GM23338 (cell line): Measurements from ENCODE around the gene RAB20. TPM values are rescaled to one million over a fixed set of nuclear protein-coding genes. Genes with fewer than 3 reads are reported as not detected.

ENCODE experiments used
- ATAC-seq: fragments of 200-7000 bp; cut with Tn5 transposase; 3 replicates; pipeline ENCODE4 v1.9.1; 2020
- DNase-seq: peaks from one replicate; pipeline ENCODE4 v3.0.0-alpha.2; 2015; ENCODE audit warnings: low spot score
- H2AFZ ChIP-seq: fragments of 200-600 bp; sonication (generic); 2 replicates; pipeline ENCODE4 v1.8.0; 2016; ENCODE audit warnings: antibody characterized with exemption, mild to moderate bottlenecking, moderate library complexity
- H3F3A ChIP-seq: fragments of 200-600 bp; sonication (generic); replicated peaks from 2 replicates; pipeline ENCODE4 v1.8.0; 2017; ENCODE audit warnings: antibody characterized with exemption, mixed run types, low read depth
- H3K27ac ChIP-seq: fragments of 200-600 bp; sonication (generic); 2 replicates; pipeline ENCODE4 v1.6.1; 2016; ENCODE audit warnings: low read depth
- H3K27me3 ChIP-seq: fragments of 200-600 bp; sonication (generic); 2 replicates; pipeline ENCODE4 v1.8.0; 2016; ENCODE audit warnings: mild to moderate bottlenecking, mixed run types, moderate library complexity; ENCODE audit not compliant: insufficient read depth
- H3K36me3 ChIP-seq: fragments of 200-600 bp; sonication (generic); 2 replicates; pipeline ENCODE4 v1.8.0; 2016; ENCODE audit warnings: mild to moderate bottlenecking; ENCODE audit not compliant: insufficient read depth
- H3K4me1 ChIP-seq: fragments of 200-600 bp; sonication (generic); 2 replicates; pipeline ENCODE4 v1.8.0; 2016; ENCODE audit warnings: mild to moderate bottlenecking, moderate library complexity; ENCODE audit not compliant: insufficient read depth
- H3K4me2 ChIP-seq: fragments of 200-600 bp; sonication (generic); 2 replicates; pipeline ENCODE4 v1.7.1; 2017; ENCODE audit warnings: mixed run types
- H3K4me3 ChIP-seq: fragments of 200-600 bp; sonication (generic); 2 replicates; pipeline ENCODE4 v1.6.1; 2016; ENCODE audit warnings: mixed run types
- H3K79me2 ChIP-seq: fragments of 200-600 bp; sonication (generic); replicated peaks from 2 replicates; pipeline ENCODE4 v1.8.0; 2017; ENCODE audit warnings: mild to moderate bottlenecking; ENCODE audit not compliant: insufficient read depth
- H3K9me2 ChIP-seq: fragments of 200-600 bp; sonication (generic); 2 replicates; pipeline ENCODE4 v1.8.0; 2017; ENCODE audit not compliant: insufficient read depth
- H4K20me1 ChIP-seq: fragments of 200-600 bp; sonication (generic); replicated peaks from 2 replicates; pipeline ENCODE4 v1.8.0; 2017; ENCODE audit warnings: mild to moderate bottlenecking; ENCODE audit not compliant: insufficient read depth
- H3K27ac Mint-ChIP-seq: 2 replicates; pipeline ENCODE4 v1.8.0; 2020; ENCODE audit warnings: inconsistent platforms, mild to moderate bottlenecking, moderate library complexity, mixed read lengths
- H3K27me3 Mint-ChIP-seq: 3 replicates; pipeline ENCODE4 v1.8.0; 2022; ENCODE audit warnings: low read depth, mild to moderate bottlenecking, moderate library complexity, mixed read lengths, inconsistent platforms; ENCODE audit not compliant: insufficient read depth, poor library complexity
- H3K36me3 Mint-ChIP-seq: 3 replicates; pipeline ENCODE4 v1.8.0; 2021; ENCODE audit warnings: low read depth, mild to moderate bottlenecking, inconsistent platforms, moderate library complexity, mixed read lengths
- H3K4me1 Mint-ChIP-seq: 3 replicates; pipeline ENCODE4 v1.8.0; 2020; ENCODE audit warnings: mild to moderate bottlenecking, inconsistent platforms, mixed read lengths
- H3K4me3 Mint-ChIP-seq: 3 replicates; pipeline ENCODE4 v1.8.0; 2021; ENCODE audit warnings: moderate library complexity, mild to moderate bottlenecking, inconsistent platforms, mixed read lengths
- H3K9me3 Mint-ChIP-seq: 3 replicates; pipeline ENCODE4 v1.8.0; 2020; ENCODE audit warnings: moderate library complexity, mild to moderate bottlenecking, inconsistent platforms, mixed read lengths
- CREB1 ChIP-seq: fragments of 250-450 bp; sonication (Bioruptor Pico); IDR thresholded peaks from 2 replicates; pipeline ENCODE4 v1.5.0; 2020; ENCODE audit warnings: low read depth, mild to moderate bottlenecking, moderate library complexity
- CTCF ChIP-seq, 2 experiments: fragments of 200-600 bp in 1 of 2; sonication (generic) in 1 of 2; conservative IDR thresholded peaks; 2 replicates each; pipeline versions ENCODE4 v1.5.1 to v1.6.1; 2016 to 2017; ENCODE audit warnings: antibody characterized with exemption in 2 of 2, low read depth in 2 of 2, mild to moderate bottlenecking in 2 of 2, moderate library complexity in 1 of 2
- ETS1 ChIP-seq: IDR thresholded peaks from 2 replicates; pipeline ENCODE4 v1.6.1; 2016; ENCODE audit warnings: antibody characterized with exemption
- EZH2 ChIP-seq: fragments of 200-600 bp; sonication (generic); IDR thresholded peaks from one replicate; pipeline ENCODE4 v1.8.0; 2017; ENCODE audit warnings: antibody characterized with exemption, mild to moderate bottlenecking, low read depth; ENCODE audit not compliant: unreplicated experiment
- EZH2phosphoT487 ChIP-seq: fragments of 200-600 bp; sonication (generic); IDR thresholded peaks from one replicate; pipeline ENCODE4 v1.8.1; 2018; ENCODE audit warnings: antibody characterized with exemption; ENCODE audit not compliant: unreplicated experiment
- JUNB ChIP-seq: IDR thresholded peaks from one replicate; pipeline ENCODE4 v1.6.1; 2016; ENCODE audit warnings: antibody characterized with exemption; ENCODE audit not compliant: unreplicated experiment
- POLR2AphosphoS5 ChIP-seq: IDR thresholded peaks from 2 replicates; pipeline ENCODE4 v1.6.1; 2016; ENCODE audit warnings: antibody characterized with exemption, low read depth
- REST ChIP-seq: IDR thresholded peaks from one replicate; pipeline ENCODE4 v1.6.1; 2018; ENCODE audit warnings: antibody characterized with exemption; ENCODE audit not compliant: unreplicated experiment
- STAT1 ChIP-seq: IDR thresholded peaks from one replicate; pipeline ENCODE4 v1.6.1; 2016; ENCODE audit warnings: antibody characterized with exemption; ENCODE audit not compliant: unreplicated experiment
- ZNF114 ChIP-seq: fragments of 250-450 bp; sonication (Bioruptor Pico); IDR thresholded peaks from 2 replicates; pipeline ENCODE4 v1.5.0; 2020; ENCODE audit warnings: mild to moderate bottlenecking, moderate library complexity
- polyA plus RNA-seq: library from polyadenylated mRNA; unstranded; fragments of >200 nt; fragmentation: Nextera tagmentation; extraction: Ambion mirVana; gene quantifications from 2 replicates; pipeline ENCODE4 v1.2.1, GENCODE V29; 2016
- total RNA-seq: library from RNA; depleted of rRNA; stranded (reverse); fragments of >200 nt; shearing (Covaris generic); gene quantifications from 2 replicates; pipeline ENCODE4 v1.2.3, GENCODE V29; 2014

The RAB20 gene
- total and polyA plus RNA-seq, 2 experiments from 2014 or later: 12.3 to 26.6 TPM

- TF ChIP-seq REST (no peak), ZNF114 (CRISPR knock-in tag) (no peak), CREB1 (no peak), CTCF (conservative IDR thresholded peaks at IDR 0.05; ENCODE audit: low read depth in 2 of 2) (no peak), JUNB (no peak), POLR2AphosphoS5 (no peak), STAT1 (no peak), EZH2phosphoT487 (no peak)
Observed at GRCh38 chr13:110476220-110476617, 85.3 kb downstream of the RAB20 start (continued).

GRCh38 chr13:110475550-110476219 is 85.8 kb downstream of the RAB20 start:
- 0 out of 2 replicates have a peak, but pooled peaks cover 7% of the 10 kb centered on the region for H3F3A ChIP-seq
- TF ChIP-seq EZH2phosphoT487 (no peak), CREB1 (no peak), ZNF114 (CRISPR knock-in tag) (no peak), CTCF (conservative IDR thresholded peaks at IDR 0.05; ENCODE audit: low read depth in 2 of 2) (no peak), EZH2 (no peak), ETS1 (no peak)

More at GRCh38 chr13:110475550-110476219, 85.8 kb downstream of the RAB20 start:
- Histone ChIP-seq H3K4me1 (no peaks in the 10 kb centered on the region), H3K27me3 (no peaks in the 10 kb centered on the region), H3K9me2 (no peaks in the 10 kb centered on the region), H3K79me2 (no peaks in the 10 kb centered on the region), H3K36me3 (0 out of 2 replicates have a peak, but pooled peaks cover 4% of the 10 kb centered on the region), H3K27ac (peak overlapping the region; percentile 42), H3K4me3 (no peak overlapping the region), H4K20me1 (no peaks in the 10 kb centered on the region), H3K4me2 (no peak overlapping the region), H2AFZ (no peak overlapping the region)
- Mint-ChIP-seq H3K36me3 (peaks cover 46% of the 10 kb centered on the region), H3K27ac (no peak overlapping the region), H3K27me3 (peaks cover 10% of the 10 kb centered on the region), H3K9me3 (no peaks in the 10 kb centered on the region; the same call in 2 of the 3 replicates), H3K4me1 (peaks cover 7% of the 10 kb centered on the region), H3K4me3 (no peak overlapping the region)
- no peak for ATAC-seq
- no peak for DNase-seq
